ENCODE measurements around the gene KCNIP4. TPM values are rescaled to one million over a fixed set of nuclear protein-coding genes. Genes with fewer than 3 reads are reported as not detected.

Gene KCNIP4
- polyA plus RNA-seq, 3 donors, result 0.09 to 0.25 TPM; not detected in 1

GRCh38 chr4:20723463-20723862 is 1225.1 kb downstream of the KCNIP4 start:
- no peak for TF ChIP-seq CTCF (IDR thresholded peaks at IDR 0.05)
- peaks cover 31 to 77% of the 10 kb centered on the region in 2 donors for H3K36me3 ChIP-seq (replicated peaks in 1 of 2; ENCODE audit: control insufficient read depth in 1 of 2, insufficient read depth in 2 of 2, low read length in 2 of 2)
- H3K4me3 ChIP-seq (replicated peaks in 1 of 3; ENCODE audit: low read depth in 2 of 3, low read length in 3 of 3), result no peak overlapping the region
- H3K4me1 Mint-ChIP-seq, result no peaks in the 10 kb centered on the region
- no peak overlapping the region for H3K4me2 ChIP-seq (replicated peaks; ENCODE audit: extremely low read depth, low read length, poor library complexity, severe bottlenecking)
- no peak overlapping the region for H3K27ac ChIP-seq (ENCODE audit: low read depth in 1 of 2, low read length in 2 of 2)
- H3K4me1 ChIP-seq (ENCODE audit: control insufficient read depth in 1 of 2, insufficient read depth in 2 of 2, low read length in 2 of 2), result no peaks in the 10 kb centered on the region
- H3K79me2 ChIP-seq (ENCODE audit: insufficient read depth, low read length), result no peaks in the 10 kb centered on the region
- H3K36me3 Mint-ChIP-seq, result peaks cover 55 to 67% of the 10 kb centered on the region in 2 donors
- H3K9me3 Mint-ChIP-seq, result peaks cover 18 to 29% (median 22%) of the 10 kb centered on the region in 7 donors
- no peaks in the 10 kb centered on the region for H3K27me3 Mint-ChIP-seq (ENCODE audit: low read depth in 3 of 3)
- H3K9ac ChIP-seq (ENCODE audit: insufficient read depth, low read length, poor library complexity, severe bottlenecking), result no peak overlapping the region
- 100% methylated on average over 1 of the region's 3 CpGs for WGBS (ENCODE audit: insufficient coverage)
- no peak for DNase-seq
- intact Hi-C loops (cut with micrococcal nuclease), result no loop called here
- H3K9me3 ChIP-seq (replicated peaks in 1 of 2; ENCODE audit: control insufficient read depth in 1 of 2, insufficient read depth in 1 of 2, low read length in 2 of 2), result peaks cover 15 to 17% of the 10 kb centered on the region in 2 donors
- H3K4me3 Mint-ChIP-seq, result no peak overlapping the region
- H4K20me1 ChIP-seq (ENCODE audit: insufficient read depth, low read length), result no peaks in the 10 kb centered on the region
- H3K27ac Mint-ChIP-seq, result no peak overlapping the region
- no peak overlapping the region for H2AFZ ChIP-seq (ENCODE audit: insufficient read depth, low read depth, low read length, poor library complexity, severe bottlenecking)
- no peaks in the 10 kb centered on the region for H3K27me3 ChIP-seq (ENCODE audit: control insufficient read depth in 2 of 2, insufficient read depth in 2 of 2, low read length in 2 of 2)

GRCh38 chr4:20723019-20723418 is 1225.6 kb downstream of the KCNIP4 start:
- H3K4me2 ChIP-seq (replicated peaks; ENCODE audit: extremely low read depth, low read length, poor library complexity, severe bottlenecking), result no peak overlapping the region
- H3K27me3 Mint-ChIP-seq (ENCODE audit: low read depth in 3 of 3), result no peaks in the 10 kb centered on the region

More at GRCh38 chr4:20723019-20723418, 1225.6 kb downstream of the KCNIP4 start:
- Mint-ChIP-seq H3K27ac (no peak overlapping the region), H3K36me3 (peaks cover 59 to 72% of the 10 kb centered on the region in 2 donors), H3K9me3 (peaks cover 18 to 29% (median 22%) of the 10 kb centered on the region in 7 donors), H3K4me3 (no peak overlapping the region), H3K4me1 (no peaks in the 10 kb centered on the region)
- H3K9me3 ChIP-seq (replicated peaks in 1 of 2; ENCODE audit: control insufficient read depth in 1 of 2, insufficient read depth in 1 of 2, low read length in 2 of 2), result peaks cover 15 to 17% of the 10 kb centered on the region in 2 donors
- H3K27ac ChIP-seq (ENCODE audit: low read depth in 1 of 2, low read length in 2 of 2), result no peak overlapping the region
- no peak overlapping the region for H3K9ac ChIP-seq (ENCODE audit: insufficient read depth, low read length, poor library complexity, severe bottlenecking)
- H2AFZ ChIP-seq (ENCODE audit: insufficient read depth, low read depth, low read length, poor library complexity, severe bottlenecking), result no peak overlapping the region
- H3K36me3 ChIP-seq (replicated peaks in 1 of 2; ENCODE audit: control insufficient read depth in 1 of 2, insufficient read depth in 2 of 2, low read length in 2 of 2), result peaks cover 29 to 73% of the 10 kb centered on the region in 2 donors
- no peak overlapping the region for H3K4me3 ChIP-seq (replicated peaks in 1 of 3; ENCODE audit: low read depth in 2 of 3, low read length in 3 of 3)
- H3K79me2 ChIP-seq (ENCODE audit: insufficient read depth, low read length), result no peaks in the 10 kb centered on the region
- H3K4me1 ChIP-seq (ENCODE audit: control insufficient read depth in 1 of 2, insufficient read depth in 2 of 2, low read length in 2 of 2), result no peaks in the 10 kb centered on the region
- no peaks in the 10 kb centered on the region for H4K20me1 ChIP-seq (ENCODE audit: insufficient read depth, low read length)
- TF ChIP-seq CTCF (IDR thresholded peaks at IDR 0.05), result no peak
- no peaks in the 10 kb centered on the region for H3K27me3 ChIP-seq (ENCODE audit: control insufficient read depth in 2 of 2, insufficient read depth in 2 of 2, low read length in 2 of 2)
- 63% methylated on average over 2 of the region's 3 CpGs for WGBS (ENCODE audit: insufficient coverage)
- DNase-seq, result no peak
- intact Hi-C loops (cut with micrococcal nuclease), result no loop called here

Measured in CD14-positive monocyte (primary cell).